ENCODE data around the gene XYLB.

Gene XYLB

DNA sequence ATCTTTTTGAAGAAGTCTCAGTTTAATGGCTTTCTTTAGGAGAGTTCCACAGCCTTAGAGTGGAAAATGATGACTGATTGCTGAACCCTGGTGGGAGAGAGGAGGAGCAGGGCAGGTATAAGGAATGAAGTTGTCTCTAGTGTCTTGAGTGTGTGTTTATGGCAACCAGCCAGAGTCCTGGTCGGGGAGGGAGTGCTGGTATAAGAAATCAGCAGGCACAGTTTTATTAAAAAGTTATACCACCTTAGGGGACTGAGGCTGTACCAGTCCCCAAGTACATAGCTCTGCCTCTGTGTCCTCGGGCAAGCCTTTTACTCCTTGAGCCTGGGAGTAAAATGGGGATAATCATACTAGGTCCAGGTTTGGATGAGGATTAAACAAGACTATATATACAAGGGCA lies 34.6 kb upstream of the XYLB start:
- TF ChIP-seq, protein P1, sequence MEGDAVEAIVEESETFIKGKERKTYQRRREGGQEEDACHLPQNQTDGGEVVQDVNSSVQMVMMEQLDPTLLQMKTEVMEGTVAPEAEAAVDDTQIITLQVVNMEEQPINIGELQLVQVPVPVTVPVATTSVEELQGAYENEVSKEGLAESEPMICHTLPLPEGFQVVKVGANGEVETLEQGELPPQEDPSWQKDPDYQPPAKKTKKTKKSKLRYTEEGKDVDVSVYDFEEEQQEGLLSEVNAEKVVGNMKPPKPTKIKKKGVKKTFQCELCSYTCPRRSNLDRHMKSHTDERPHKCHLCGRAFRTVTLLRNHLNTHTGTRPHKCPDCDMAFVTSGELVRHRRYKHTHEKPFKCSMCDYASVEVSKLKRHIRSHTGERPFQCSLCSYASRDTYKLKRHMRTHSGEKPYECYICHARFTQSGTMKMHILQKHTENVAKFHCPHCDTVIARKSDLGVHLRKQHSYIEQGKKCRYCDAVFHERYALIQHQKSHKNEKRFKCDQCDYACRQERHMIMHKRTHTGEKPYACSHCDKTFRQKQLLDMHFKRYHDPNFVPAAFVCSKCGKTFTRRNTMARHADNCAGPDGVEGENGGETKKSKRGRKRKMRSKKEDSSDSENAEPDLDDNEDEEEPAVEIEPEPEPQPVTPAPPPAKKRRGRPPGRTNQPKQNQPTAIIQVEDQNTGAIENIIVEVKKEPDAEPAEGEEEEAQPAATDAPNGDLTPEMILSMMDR (conservative IDR thresholded peaks at IDR 0.05) = no peak

GRCh38 chr3:38312356-38312755 lies 34.2 kb upstream of the XYLB start:
- TF ChIP-seq, protein P1 (conservative IDR thresholded peaks at IDR 0.05) = no peak
- no peak overlapping the region for H3K27ac ChIP-seq

More for the DNA sequence above, 34.6 kb upstream of the XYLB start:
- H3K27ac ChIP-seq = no peak overlapping the region

- H3K27ac ChIP-seq = no peak overlapping the region
- TF ChIP-seq, protein P1 (conservative IDR thresholded peaks at IDR 0.05) = no peak
Observed at GRCh38 chr3:38313263-38313662, 33.3 kb upstream of the XYLB start.

DNA sequence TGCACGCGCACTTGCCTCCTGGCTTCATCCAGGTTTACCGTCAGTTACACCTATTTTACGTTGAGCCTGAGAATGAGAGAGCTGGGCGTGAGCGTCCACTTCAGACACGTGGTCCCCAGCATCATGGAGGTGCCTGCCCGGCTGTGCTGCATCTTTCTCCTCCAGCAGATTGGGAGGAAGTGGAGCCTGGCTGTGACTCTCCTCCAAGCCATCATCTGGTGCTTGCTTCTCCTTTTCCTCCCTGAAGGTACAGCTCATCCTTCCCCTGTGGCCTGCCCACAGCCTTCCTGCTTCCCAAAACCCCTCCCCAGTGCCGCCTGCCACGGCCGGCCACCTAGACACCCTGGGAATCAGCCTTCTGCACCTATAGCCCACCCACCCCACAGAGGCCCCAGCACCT lies 32.9 kb upstream of the XYLB start:
- H3K27ac ChIP-seq = no peak overlapping the region
- TF ChIP-seq, protein P1 (conservative IDR thresholded peaks at IDR 0.05) = no peak

DNA sequence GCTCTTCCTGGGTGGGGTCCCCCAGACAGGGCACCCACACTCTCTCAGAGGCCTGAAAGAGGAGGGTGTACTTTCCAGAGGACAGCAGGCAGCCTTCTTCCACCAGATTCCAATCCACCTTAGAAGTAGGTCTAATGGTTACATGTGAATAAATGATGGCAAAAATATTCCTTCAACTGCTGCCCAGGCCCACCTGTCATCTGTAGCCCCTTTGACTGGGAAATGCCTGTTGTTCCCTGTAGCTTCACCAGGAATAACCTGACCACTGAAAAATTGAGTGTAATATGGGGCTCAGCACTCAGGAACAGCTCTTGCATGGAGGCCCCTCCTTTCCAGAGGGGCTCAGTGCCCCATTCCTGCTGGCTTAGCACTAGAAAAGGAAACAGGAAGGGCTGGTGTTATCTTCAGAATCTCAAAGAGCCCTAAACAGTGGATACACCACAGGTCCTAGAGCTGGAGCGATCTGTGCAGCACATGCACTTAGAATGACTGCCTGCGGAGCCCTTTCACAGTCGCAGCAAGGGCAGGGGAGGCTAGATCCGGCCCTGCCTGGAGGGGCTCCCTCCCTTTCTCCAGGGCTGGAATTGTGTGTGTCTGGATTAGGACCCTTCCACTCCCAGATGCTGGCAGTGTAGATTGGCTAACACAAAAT lies 32.3 kb upstream of the XYLB start:
- TF ChIP-seq, protein P1 (conservative IDR thresholded peaks at IDR 0.05) = no peak
- H3K27ac ChIP-seq = no peak overlapping the region

- TF ChIP-seq, protein P1 (conservative IDR thresholded peaks at IDR 0.05) = no peak
- H3K27ac ChIP-seq = no peak overlapping the region
Observed at GRCh38 chr3:38314764-38315487, 31.7 kb upstream of the XYLB start.

- no peak overlapping the region for H3K27ac ChIP-seq
- TF ChIP-seq, protein P1 (conservative IDR thresholded peaks at IDR 0.05) = no peak
Observed at GRCh38 chr3:38315488-38316230, 30.9 kb upstream of the XYLB start.

All from VCaP (cell line).